Upper lobe of right lung (tissue), 1 donor: ENCODE data around the gene TMEM215. TPM values are rescaled to one million over a fixed set of nuclear protein-coding genes. Genes with fewer than 3 reads are reported as not detected.

Experiments
- ATAC-seq: fragments of 200-7000 bp; cut with Tn5 transposase; one replicate; pipeline ENCODE4 v1.9.1; 2020; ENCODE audit warnings: mild to moderate bottlenecking, moderate library complexity
- DNase-seq: peaks from one replicate; pipeline ENCODE4 v3.0.0-alpha.2; 2020
- H3K27ac ChIP-seq: fragments of 200-600 bp; one replicate; pipeline ENCODE4 v1.8.0; 2022
- H3K27me3 ChIP-seq: fragments of 200-600 bp; one replicate; pipeline ENCODE4 v1.8.0; 2022; ENCODE audit warnings: mild to moderate bottlenecking
- H3K36me3 ChIP-seq: fragments of 200-600 bp; one replicate; pipeline ENCODE4 v1.8.0; 2022
- H3K4me1 ChIP-seq: fragments of 200-600 bp; one replicate; pipeline ENCODE4 v1.8.0; 2022
- H3K4me3 ChIP-seq: fragments of 200-600 bp; one replicate; pipeline ENCODE4 v1.8.0; 2022; ENCODE audit warnings: mild to moderate bottlenecking
- H3K9me3 ChIP-seq: fragments of 200-600 bp; one replicate; pipeline ENCODE4 v1.8.0; 2022
- CTCF ChIP-seq: fragments of 200-600 bp; IDR thresholded peaks from one replicate; pipeline ENCODE4 v1.8.0; 2022; ENCODE audit warnings: antibody characterized with exemption
- intact Hi-C: fragments of 100-400 bp; cut with DNase I; formaldehyde crosslinking; loops from one replicate; pipeline ENCODE4 v1.11.0; 2022
- total RNA-seq: library from RNA; stranded (reverse); fragmentation: NEBNext Ultra II Directional; extraction: Animal tissue kit (Norgen Biotek cat#: 25700); gene quantifications from one replicate; pipeline ENCODE4 v1.2.1, GENCODE V29; 2021
- donor health status: DM: no; HTN: yes; CAD: no; lungs with severe emphysema.

TMEM215 gene
- total RNA-seq, 1 donor from 2014 or later, result not detected

GRCh38 chr9:32820322-32820721 is 37.0 kb downstream of the TMEM215 start:
- no peaks in the 10 kb centered on the region for H3K9me3 ChIP-seq
- no peaks in the 10 kb centered on the region for H3K36me3 ChIP-seq
- no peaks in the 10 kb centered on the region for H3K4me1 ChIP-seq
- intact Hi-C loops, result no loop called here
- H3K27ac ChIP-seq, result no peak overlapping the region
- H3K4me3 ChIP-seq, result no peak overlapping the region
- ATAC-seq (no peak), DNase-seq (no peak)
- H3K27me3 ChIP-seq, result no peaks in the 10 kb centered on the region
- TF ChIP-seq CTCF, result no peak

GRCh38 chr9:32823101-32823500 is 39.8 kb downstream of the TMEM215 start:
- DNase-seq, result no peak
- no peaks in the 10 kb centered on the region for H3K27me3 ChIP-seq
- H3K4me1 ChIP-seq, result no peaks in the 10 kb centered on the region
- intact Hi-C loops, result no loop called here
- no peak overlapping the region for H3K27ac ChIP-seq
- ATAC-seq, result no peak
- no peaks in the 10 kb centered on the region for H3K36me3 ChIP-seq
- H3K4me3 ChIP-seq, result no peak overlapping the region
- TF ChIP-seq CTCF, result no peak
- H3K9me3 ChIP-seq, result no peaks in the 10 kb centered on the region

- DNase-seq, result no peak
- no peak for TF ChIP-seq CTCF
- Histone ChIP-seq H3K27ac (no peak overlapping the region), H3K4me3 (no peak overlapping the region), H3K9me3 (no peaks in the 10 kb centered on the region), H3K4me1 (no peaks in the 10 kb centered on the region), H3K27me3 (no peaks in the 10 kb centered on the region), H3K36me3 (no peaks in the 10 kb centered on the region)
- intact Hi-C loops, result no loop called here
- no peak for ATAC-seq
Observed at GRCh38 chr9:32823551-32823950, 40.2 kb downstream of the TMEM215 start.

GRCh38 chr9:32825203-32825602 is 41.9 kb downstream of the TMEM215 start:
- H3K9me3 ChIP-seq, result no peaks in the 10 kb centered on the region
- H3K36me3 ChIP-seq, result no peaks in the 10 kb centered on the region
- intact Hi-C loops, result no loop called here
- no peaks in the 10 kb centered on the region for H3K27me3 ChIP-seq
- no peak for TF ChIP-seq CTCF
- no peak overlapping the region for H3K27ac ChIP-seq
- ATAC-seq (no peak), DNase-seq (no peak)
- no peaks in the 10 kb centered on the region for H3K4me1 ChIP-seq
- H3K4me3 ChIP-seq, result no peak overlapping the region

GRCh38 chr9:32828861-32829260 is 45.5 kb downstream of the TMEM215 start:
- H3K4me1 ChIP-seq, result no peaks in the 10 kb centered on the region
- intact Hi-C loops, result no loop called here
- ATAC-seq, result no peak
- no peak for DNase-seq
- H3K36me3 ChIP-seq, result no peaks in the 10 kb centered on the region
- H3K9me3 ChIP-seq, result no peaks in the 10 kb centered on the region
- no peak overlapping the region for H3K27ac ChIP-seq
- H3K27me3 ChIP-seq, result no peaks in the 10 kb centered on the region
- no peak overlapping the region for H3K4me3 ChIP-seq
- TF ChIP-seq CTCF, result no peak

- DNase-seq (no peak), ATAC-seq (no peak)
- Histone ChIP-seq H3K4me1 (no peaks in the 10 kb centered on the region), H3K4me3 (no peak overlapping the region), H3K27me3 (no peaks in the 10 kb centered on the region), H3K27ac (no peak overlapping the region), H3K36me3 (no peaks in the 10 kb centered on the region), H3K9me3 (no peaks in the 10 kb centered on the region)
- TF ChIP-seq CTCF, result no peak
- intact Hi-C loops, result no loop called here
Observed at GRCh38 chr9:32832346-32832745, 49.0 kb downstream of the TMEM215 start.
